H1 (cell line): ENCODE data around the gene PDE5A. TPM values are rescaled to one million over a fixed set of nuclear protein-coding genes. Genes with fewer than 3 reads are reported as not detected.
"Not testable (repeated sequence)": the region's sequence is repeated elsewhere in the genome, so short reads cannot be mapped to it uniquely, and the experiment has no call there.

Source experiments
- CTCF ChIA-PET: fragments of 300-600 bp; sonication (Branson Sonifier 250); formaldehyde crosslinking; loops from one replicate; lab custom pipeline; 2021; ENCODE audit not compliant: partially characterized antibody; lab: Charles Lee
- POLR2A ChIA-PET: fragments of 300-600 bp; sonication (Branson Sonifier 250); formaldehyde crosslinking; loops from one replicate; lab custom pipeline; 2021; ENCODE audit warnings: inconsistent platforms; ENCODE audit not compliant: partially characterized antibody; lab: Charles Lee
- DNase-seq, 2 experiments: peaks; one replicate each; pipeline versions ENCODE4 v3.0.0 to v3.0.0-alpha.2; 2010 to 2022; ENCODE audit warnings: low spot score in 2 of 2, low read depth in 1 of 2, mixed read lengths in 1 of 2
- FAIRE-seq: peaks from 2 replicates; lab custom pipeline; 2011; peaks lifted over from hg19 to GRCh38; lab: Jason Lieb, UNC
- H2AFZ ChIP-seq: 2 replicates; pipeline ENCODE4 v1.8.1; 2012; ENCODE audit warnings: low read length, inconsistent platforms
- H2AK5ac ChIP-seq: 2 replicates; pipeline ENCODE4 v1.6.1; 2013; ENCODE audit warnings: low read depth, low read length
- H2BK120ac ChIP-seq: replicated peaks from 2 replicates; pipeline ENCODE3; 2013; ENCODE audit warnings: low read depth, low read length, inconsistent platforms
- H2BK12ac ChIP-seq: 2 replicates; pipeline ENCODE4 v1.6.1; 2013; ENCODE audit warnings: low read depth, low read length
- H2BK15ac ChIP-seq: 2 replicates; pipeline ENCODE4 v1.6.1; 2013; ENCODE audit warnings: low read length
- H2BK20ac ChIP-seq: 2 replicates; pipeline ENCODE4 v1.6.1; 2013; ENCODE audit warnings: low read length
- H2BK5ac ChIP-seq: 2 replicates; pipeline ENCODE4 v1.6.1; 2013; ENCODE audit warnings: low read depth, low read length
- H3K14ac ChIP-seq: 2 replicates; pipeline ENCODE4 v1.6.1; 2013; ENCODE audit warnings: inconsistent platforms; ENCODE audit not compliant: insufficient read length
- H3K18ac ChIP-seq: 2 replicates; pipeline ENCODE4 v1.6.1; 2013; ENCODE audit warnings: low read length; ENCODE audit errors: extremely low read depth
- H3K23ac ChIP-seq: 2 replicates; pipeline ENCODE4 v1.6.1; 2013; ENCODE audit warnings: inconsistent platforms; ENCODE audit not compliant: insufficient read length
- H3K23me2 ChIP-seq: 2 replicates; pipeline ENCODE4 v1.6.1; 2013; ENCODE audit warnings: low read depth, low read length
- H3K27ac ChIP-seq: 2 replicates; pipeline ENCODE4 v1.6.1; 2011; ENCODE audit warnings: low read depth, low read length, inconsistent platforms
- H3K27me3 ChIP-seq, 4 experiments: replicated peaks in 1 of 4; 1 replicate in 1 of 4; 2 replicates in 3 of 4; pipeline versions ENCODE4 v1.6.1 to v1.8.1; 2011 to 2013; ENCODE audit warnings: low read length in 3 of 4, mild to moderate bottlenecking in 3 of 4, inconsistent platforms in 2 of 4, mixed read lengths in 2 of 4, moderate library complexity in 1 of 4; ENCODE audit not compliant: control insufficient read depth in 3 of 4, insufficient read depth in 3 of 4; ENCODE audit errors: extremely low read depth in 1 of 4
- H3K36me3 ChIP-seq, 4 experiments: 2 replicates each; pipeline versions ENCODE4 v1.6.1 to v1.8.1; 2011 to 2013; ENCODE audit warnings: mild to moderate bottlenecking in 4 of 4, low read length in 3 of 4, moderate library complexity in 2 of 4, control low read depth in 1 of 4, inconsistent platforms in 1 of 4; ENCODE audit not compliant: insufficient read depth in 4 of 4, control insufficient read depth in 2 of 4
- H3K4ac ChIP-seq: replicated peaks from 2 replicates; pipeline ENCODE3; 2013; ENCODE audit warnings: low read length, low read depth, mixed read lengths, inconsistent platforms; ENCODE audit not compliant: insufficient read length
- H3K4me1 ChIP-seq, 4 experiments: replicated peaks in 1 of 4; 1 replicate in 1 of 4; 2 replicates in 3 of 4; pipeline versions ENCODE4 v1.6.1 to v1.8.1; 2011 to 2013; ENCODE audit warnings: low read length in 3 of 4, inconsistent platforms in 2 of 4, mixed read lengths in 1 of 4; ENCODE audit not compliant: insufficient read depth in 4 of 4, control insufficient read depth in 3 of 4
- H3K4me2 ChIP-seq, 2 experiments: 2 replicates each; pipeline versions ENCODE4 v1.6.1 to v1.8.1; 2011 to 2013; ENCODE audit warnings: low read depth in 2 of 2, low read length in 2 of 2, control low read depth in 1 of 2, inconsistent platforms in 1 of 2, mild to moderate bottlenecking in 1 of 2; ENCODE audit not compliant: insufficient read depth in 1 of 2
- H3K4me3 ChIP-seq, 4 experiments: fragments of 200-600, 300-600 bp in 1 of 4; sonication (generic), shearing (Covaris generic), sonication (Bioruptor Twin) in 1 of 4; 2 replicates each; pipeline versions ENCODE4 v1.5.1 to v1.8.1; 2011 to 2016; ENCODE audit warnings: low read length in 4 of 4, low read depth in 3 of 4, control low read depth in 2 of 4, inconsistent platforms in 2 of 4, mild to moderate bottlenecking in 2 of 4, mixed read lengths in 1 of 4, moderate library complexity in 1 of 4; ENCODE audit not compliant: insufficient read depth in 2 of 4; ENCODE audit errors: extremely low read depth in 1 of 4
- H3K56ac ChIP-seq: replicated peaks from 2 replicates; pipeline ENCODE3; 2013; ENCODE audit warnings: low read depth, mild to moderate bottlenecking, mixed read lengths, low read length, inconsistent platforms; ENCODE audit not compliant: insufficient read length
- H3K79me1 ChIP-seq: 2 replicates; pipeline ENCODE4 v1.6.1; 2013; ENCODE audit warnings: low read depth, low read length, control low read depth
- H3K79me2 ChIP-seq, 2 experiments: 2 replicates each; pipeline versions ENCODE4 v1.6.1 to v1.8.1; 2012 to 2013; ENCODE audit warnings: low read length in 2 of 2, mild to moderate bottlenecking in 2 of 2, inconsistent platforms in 1 of 2; ENCODE audit not compliant: insufficient read depth in 2 of 2, control insufficient read depth in 1 of 2
- H3K9ac ChIP-seq, 4 experiments: replicated peaks in 1 of 4; 1 replicate in 1 of 4; 2 replicates in 3 of 4; pipeline versions ENCODE4 v1.6.1 to v1.8.1; 2011 to 2013; ENCODE audit warnings: low read depth in 3 of 4, low read length in 3 of 4, control low read depth in 2 of 4, mild to moderate bottlenecking in 2 of 4, moderate library complexity in 2 of 4, inconsistent platforms in 1 of 4; ENCODE audit errors: extremely low read depth in 1 of 4
- H3K9me3 ChIP-seq, 2 experiments: 2 replicates each; pipeline versions ENCODE4 v1.6.1 to v1.8.1; 2012 to 2013; ENCODE audit warnings: mild to moderate bottlenecking in 2 of 2, moderate library complexity in 2 of 2, control low read depth in 1 of 2, inconsistent platforms in 1 of 2, low read depth in 1 of 2, low read length in 1 of 2, mixed read lengths in 1 of 2; ENCODE audit not compliant: insufficient read depth in 2 of 2
- H4K20me1 ChIP-seq, 2 experiments: replicated peaks in 1 of 2; 2 replicates each; pipeline versions ENCODE3 to v1.8.1; 2011 to 2013; ENCODE audit warnings: inconsistent platforms in 2 of 2, low read length in 2 of 2, mild to moderate bottlenecking in 1 of 2; ENCODE audit not compliant: insufficient read depth in 2 of 2, control insufficient read depth in 1 of 2
- H4K5ac ChIP-seq: 2 replicates; pipeline ENCODE4 v1.6.1; 2013; ENCODE audit warnings: low read length, low read depth, mixed read lengths, inconsistent platforms; ENCODE audit not compliant: insufficient read length
- H4K8ac ChIP-seq: 2 replicates; pipeline ENCODE4 v1.8.0; 2013; ENCODE audit warnings: mild to moderate bottlenecking, moderate library complexity, low read length, inconsistent platforms; ENCODE audit not compliant: insufficient read depth; ENCODE audit errors: extremely low read depth
- H4K91ac ChIP-seq: replicated peaks from 2 replicates; pipeline ENCODE3; 2013; ENCODE audit warnings: low read length, mixed read lengths, inconsistent platforms; ENCODE audit not compliant: insufficient read length
- WGBS, 2 experiments: shearing (Covaris generic) in 1 of 2; methylation state at CpG; one replicate each; pipeline versions ENCODE4 v1.1.6 to v1.1.7; 2013 to 2015; ENCODE audit warnings: low lambda C conversion rate in 2 of 2, mixed read lengths in 2 of 2, inconsistent platforms in 1 of 2, low coverage in 1 of 2, missing lambda C conversion rate in 1 of 2; ENCODE audit not compliant: insufficient replicate concordance in 2 of 2, insufficient coverage in 1 of 2, insufficient read length in 1 of 2; ENCODE audit errors: extremely low coverage in 1 of 2, missing lambda C conversion rate in 1 of 2; 5-methylcytosine and 5-hydroxymethylcytosine counted together
- polyA plus RNA-seq, 7 experiments: library from polyadenylated mRNA; depleted of rRNA in 3 of 7; stranded (reverse) in 5 of 7; unstranded in 2 of 7; fragments of >200 nt in 5 of 7; fragments of 200-250 nt in 2 of 7; gene quantifications; 1 replicate in 5 of 7; 2 replicates in 1 of 7; 4 replicates in 1 of 7; pipeline versions ENCODE4 v1.2.1 to v1.2.3, GENCODE V29; 2011 to 2013; ENCODE audit warnings: missing spikeins in 2 of 7, mixed read lengths in 2 of 7
- total RNA-seq: library from RNA; stranded (reverse); fragmentation: NEBNext Ultra II Directional; extraction: Animal tissue kit (Norgen Biotek cat#: 25700); gene quantifications from 2 replicates; pipeline ENCODE4 v1.2.1, GENCODE V29; 2021

PDE5A gene
- total and polyA plus RNA-seq, 2 of the 8 experiments (the other 6 are each of a cell fraction or from before 2014, with no cell fraction given), result 5.6 to 32.4 TPM

DNA sequence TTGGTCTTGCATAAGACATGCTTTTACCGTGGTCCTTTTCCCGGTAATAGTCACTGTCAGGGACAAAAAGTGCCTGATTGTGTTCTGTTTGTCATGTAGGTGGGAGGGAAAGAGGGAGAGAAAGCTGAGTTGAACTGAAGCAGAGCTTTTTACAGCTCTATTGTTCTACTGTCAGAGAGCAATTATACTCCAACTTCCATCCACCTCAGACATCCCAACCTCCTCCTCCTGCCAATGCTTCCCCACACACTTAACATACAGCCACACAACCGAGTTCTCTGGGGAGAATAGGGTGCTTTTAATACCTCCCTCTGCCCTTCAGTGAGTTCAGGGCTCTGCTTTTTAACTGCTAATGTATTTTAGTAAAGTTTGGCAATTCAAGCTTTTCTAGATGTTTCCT lies 159.6 kb downstream of the PDE5A start:
- H3K4me3 ChIP-seq, H4K5ac ChIP-seq, POLR2A ChIA-PET, H3K14ac ChIP-seq, H3K23me2 ChIP-seq, H2AFZ ChIP-seq, H2AK5ac ChIP-seq, H2BK15ac ChIP-seq, H3K4me1 ChIP-seq, H4K8ac ChIP-seq, H2BK120ac ChIP-seq, CTCF ChIA-PET, H3K23ac ChIP-seq, H3K9ac ChIP-seq, H4K20me1 ChIP-seq, H2BK5ac ChIP-seq, H2BK20ac ChIP-seq, FAIRE-seq, H4K91ac ChIP-seq, H3K18ac ChIP-seq, DNase-seq, H3K56ac ChIP-seq, H3K4ac ChIP-seq, H3K4me2 ChIP-seq, H3K36me3 ChIP-seq, H3K9me3 ChIP-seq, H3K27ac ChIP-seq, H3K79me1 ChIP-seq, H3K27me3 ChIP-seq, H3K79me2 ChIP-seq, H2BK12ac ChIP-seq: not testable (repeated sequence)
- WGBS, 2 experiments, result 83% methylated on average over 3 of the region's 3 CpGs; no CpG with 5 or more reads in 1 of the 2 experiments
